SKM-1 treated with dmso at 0.1 percent for 144 hours (cell line): ENCODE results near the gene KRT14.
"Not testable (repeated sequence)": the region's sequence is repeated elsewhere in the genome, so short reads cannot be mapped to it uniquely, and the experiment has no call there.

ENCODE experiments used
- DNase-seq: peaks from one replicate; lab custom pipeline; 2025; ENCODE audit not compliant: unreplicated experiment; lab: John Stamatoyannopoulos, UW

The KRT14 gene

DNA sequence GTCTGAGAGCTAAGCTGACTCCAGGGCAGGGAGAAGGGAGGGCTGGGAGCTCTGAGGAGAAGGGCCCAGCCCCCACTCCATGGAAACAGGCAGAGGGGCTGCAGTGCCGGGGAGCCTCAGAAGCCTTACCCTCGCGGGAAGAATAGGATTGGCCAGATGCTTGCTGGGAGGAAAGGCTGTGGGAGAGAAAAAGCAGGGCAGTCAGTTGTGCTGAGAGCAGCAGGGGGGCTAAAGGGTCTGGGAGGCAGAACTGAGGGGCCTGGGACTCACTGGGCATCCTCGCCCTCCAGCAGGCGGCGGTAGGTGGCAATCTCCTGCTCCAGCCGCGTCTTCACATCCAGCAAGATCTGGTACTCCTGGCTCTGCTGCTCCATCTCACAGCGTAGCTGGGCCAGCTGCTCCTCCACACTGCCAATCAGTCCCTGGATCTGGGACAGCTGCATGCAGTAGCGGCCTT is 23.4 kb upstream of the KRT14 start:
- not testable (repeated sequence) for DNase-seq

GRCh38 chr17:41606930-41607329 is 20.2 kb upstream of the KRT14 start:
- not testable (repeated sequence) for DNase-seq

DNA sequence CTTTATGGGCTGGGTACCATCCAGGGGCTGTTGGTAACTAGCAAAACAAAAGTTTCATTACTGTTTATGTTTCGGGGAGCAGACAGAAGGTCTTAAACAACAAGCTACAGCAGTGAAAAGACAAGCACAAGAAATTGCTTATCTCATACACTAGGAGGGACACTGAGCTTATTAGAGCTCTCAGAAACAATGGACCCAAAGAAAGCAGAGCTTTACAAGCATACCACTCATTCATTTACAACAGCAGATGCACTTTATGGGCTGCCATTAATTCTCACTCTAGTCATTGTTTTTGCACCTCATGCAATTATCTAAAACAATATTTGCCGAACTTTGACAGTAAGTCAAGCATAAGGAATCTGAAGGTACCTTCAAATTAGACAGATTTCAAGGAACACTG is 15.8 kb upstream of the KRT14 start:
- DNase-seq, result no peak

DNA sequence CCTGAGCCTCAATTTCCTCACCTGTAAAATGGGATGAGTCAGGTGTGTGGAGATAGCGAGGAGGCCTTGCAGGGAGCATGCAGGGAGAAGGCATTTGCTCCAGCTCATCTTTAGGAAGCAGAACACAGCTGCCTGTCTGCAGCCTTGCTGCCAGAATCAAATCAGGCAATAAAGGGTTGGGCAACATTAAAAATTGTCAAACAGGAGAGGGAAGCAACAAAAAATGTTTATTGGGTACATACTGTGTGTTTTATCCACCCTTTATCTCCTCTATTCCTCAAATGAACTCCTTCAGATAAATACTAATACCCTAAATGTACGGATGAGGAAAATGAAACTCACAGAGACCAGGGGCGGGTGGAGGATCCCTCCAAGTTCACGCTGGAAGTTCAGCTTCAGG is 13.6 kb upstream of the KRT14 start:
- DNase-seq, result no peak

DNA sequence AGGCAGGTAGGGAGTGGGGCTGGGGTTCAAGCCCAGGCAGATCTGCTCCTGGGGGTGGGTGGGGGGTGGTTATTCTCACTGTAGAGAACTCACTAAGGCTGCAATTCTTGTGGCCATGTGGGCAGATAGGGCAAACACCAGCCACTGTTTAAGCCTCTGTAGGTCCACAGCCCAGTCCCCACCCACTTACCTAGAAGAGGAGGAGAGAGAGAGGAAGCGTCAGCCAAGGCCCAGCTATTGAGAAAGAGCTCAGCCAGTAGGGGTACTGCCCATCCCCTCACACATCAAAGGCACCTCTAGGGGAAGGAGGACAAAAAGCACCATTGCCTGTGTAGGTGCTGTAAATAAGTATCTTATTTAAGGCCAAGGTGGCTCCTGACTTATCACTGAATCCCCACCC is 13.0 kb upstream of the KRT14 start:
- DNase-seq, result no peak

GRCh38 chr17:41595585-41595984 is 8.9 kb upstream of the KRT14 start:
- DNase-seq, result no peak

DNA sequence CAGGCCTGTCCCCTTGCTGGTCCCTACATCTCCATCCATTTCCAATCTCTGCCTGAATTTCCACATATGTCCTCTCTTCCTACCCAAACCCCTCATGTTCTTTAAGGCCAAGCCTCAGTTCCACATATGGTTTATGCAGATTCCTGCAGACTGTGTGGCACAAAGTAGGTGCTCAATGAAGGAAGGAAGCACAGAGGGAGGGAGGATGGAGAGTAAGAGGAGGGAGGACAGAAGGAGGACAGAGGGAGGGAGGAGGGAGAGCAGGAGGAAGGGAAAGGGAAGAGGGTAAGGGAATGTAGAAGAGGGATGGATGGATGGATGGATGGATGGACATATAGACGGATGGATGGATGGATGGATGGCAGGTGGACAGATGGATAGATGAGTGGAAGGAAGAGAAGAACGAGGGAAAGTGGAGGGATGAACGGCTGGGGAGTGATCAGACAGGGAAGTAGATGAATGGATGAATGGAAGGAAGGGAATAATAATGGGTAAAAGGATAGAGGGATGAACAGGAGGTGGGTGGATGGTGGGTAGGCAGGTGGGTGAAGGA is 7.7 kb upstream of the KRT14 start:
- no peak for DNase-seq

- no peak for DNase-seq
These were observed 6.7 kb upstream of the KRT14 start for GRCh38 chr17:41593306-41593981.

GRCh38 chr17:41592601-41593305 is 6.1 kb upstream of the KRT14 start:
- no peak for DNase-seq

DNA sequence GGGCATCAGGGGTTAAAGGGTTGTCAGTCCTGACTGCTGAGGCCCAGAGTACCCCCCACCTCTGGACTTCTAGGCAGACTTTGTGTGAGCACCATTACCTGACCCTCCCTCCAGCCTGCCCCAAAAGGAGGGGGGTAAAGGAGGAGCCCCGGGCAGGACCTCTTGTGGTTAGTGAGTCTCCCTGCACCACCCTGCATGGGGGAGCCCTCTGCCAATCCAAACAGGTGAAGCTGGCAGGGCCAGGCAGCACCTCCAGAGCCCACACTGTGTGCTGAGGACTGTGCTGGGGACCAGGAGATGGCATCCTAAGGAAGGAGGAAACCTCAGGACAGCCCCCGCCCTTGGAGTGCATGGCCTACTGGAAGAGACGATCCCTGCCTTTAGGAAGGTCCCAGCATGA is 2.6 kb upstream of the KRT14 start:
- DNase-seq, result no peak

DNA sequence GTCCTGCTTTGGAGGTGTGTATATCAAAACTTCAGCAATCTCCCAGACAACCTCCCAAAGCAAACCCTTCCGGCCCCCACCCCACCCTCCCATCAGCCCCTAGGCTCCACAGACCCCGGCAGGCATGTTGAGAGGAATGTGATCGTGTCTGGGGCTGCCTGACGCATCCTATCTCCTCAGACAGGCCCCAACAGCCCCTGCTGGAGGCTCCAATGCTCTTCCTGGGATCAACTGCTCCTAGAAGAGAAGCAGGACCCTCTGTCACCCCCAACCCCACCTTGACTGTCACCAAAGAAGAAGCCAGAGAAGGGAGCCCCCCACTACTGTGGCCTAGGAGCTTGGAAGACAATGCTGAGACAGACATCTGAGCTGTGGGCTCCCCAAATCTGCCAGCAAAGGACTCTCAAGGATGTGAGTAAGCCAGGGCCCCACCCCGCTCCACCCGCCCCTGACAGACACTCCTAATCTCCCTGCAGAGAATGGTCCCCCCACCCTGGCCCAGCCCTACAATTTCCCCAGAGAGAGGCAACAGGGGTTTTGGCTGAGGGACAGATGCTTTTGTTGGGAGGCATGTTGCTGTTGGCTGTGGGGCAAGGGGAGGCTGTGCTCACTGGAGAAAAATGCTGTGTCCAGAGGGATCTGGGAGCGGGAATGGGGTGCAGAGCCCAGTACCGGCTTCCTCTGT is 1.6 kb upstream of the KRT14 start:
- DNase-seq, result no peak

DNA sequence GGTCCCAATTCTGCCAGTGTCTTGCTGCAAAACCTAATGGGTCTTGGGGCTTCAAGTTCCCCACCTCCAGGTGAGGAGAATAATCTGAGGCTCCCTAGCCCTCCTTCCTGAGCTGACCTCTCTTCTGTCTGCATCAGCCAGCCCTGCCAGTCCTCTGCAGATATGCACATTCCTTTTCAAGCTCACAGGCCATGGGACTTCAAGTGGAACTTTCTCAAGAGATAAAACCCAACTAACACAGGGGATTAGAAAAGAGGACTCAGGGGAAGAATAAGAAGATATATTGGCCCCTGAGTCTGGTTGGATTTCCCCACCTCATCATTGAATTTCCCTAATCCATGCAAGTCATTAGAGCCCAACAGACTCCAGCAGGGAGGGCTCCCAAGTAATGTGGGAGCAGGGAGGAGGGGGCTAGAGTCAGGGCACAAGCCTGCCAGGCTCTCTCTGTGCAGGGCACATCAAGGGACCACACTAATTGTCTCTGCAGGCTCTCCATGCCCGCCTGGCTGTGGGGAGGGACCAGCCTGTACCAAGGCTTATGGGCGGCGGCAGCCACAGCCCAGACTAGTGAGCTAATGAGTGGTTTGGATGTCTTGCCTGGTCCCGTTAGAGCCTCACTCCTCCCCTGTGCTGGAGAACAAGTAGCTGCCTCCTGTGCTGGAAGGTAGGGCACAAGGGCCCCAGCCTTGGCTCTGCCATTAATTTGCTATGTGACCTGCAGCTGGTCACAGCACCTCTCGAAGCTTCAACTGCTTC is 1.2 kb downstream of the KRT14 start:
- DNase-seq, result no peak

DNA sequence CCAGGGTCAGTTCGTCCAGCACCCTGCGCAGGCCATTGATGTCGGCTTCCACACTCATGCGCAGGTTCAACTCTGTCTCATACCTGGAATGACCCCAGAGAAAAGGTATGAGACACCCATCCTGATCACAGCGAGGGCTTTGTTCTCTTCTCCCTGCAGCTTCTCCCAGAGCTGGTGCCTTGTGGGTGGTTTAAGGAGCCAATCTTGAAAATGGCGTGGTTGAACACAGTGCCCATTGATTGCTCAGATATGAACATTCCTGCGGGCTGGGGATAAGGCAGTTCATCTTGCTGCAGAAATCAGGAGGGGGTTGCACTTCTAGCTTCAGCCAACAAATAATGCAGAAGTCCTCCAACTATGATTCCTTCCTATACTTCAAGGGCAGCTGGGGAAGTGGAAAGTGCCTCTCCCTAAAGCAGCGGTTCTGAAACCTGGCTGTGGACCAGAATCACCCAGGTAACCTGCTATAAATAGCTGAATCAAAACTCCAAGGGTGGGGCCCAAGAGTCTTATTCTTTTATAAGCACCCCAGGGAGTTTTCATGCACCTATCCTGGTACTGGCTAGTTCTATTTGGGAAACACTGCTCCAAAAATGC is 2.3 kb downstream of the KRT14 start:
- not testable (repeated sequence) for DNase-seq

DNA sequence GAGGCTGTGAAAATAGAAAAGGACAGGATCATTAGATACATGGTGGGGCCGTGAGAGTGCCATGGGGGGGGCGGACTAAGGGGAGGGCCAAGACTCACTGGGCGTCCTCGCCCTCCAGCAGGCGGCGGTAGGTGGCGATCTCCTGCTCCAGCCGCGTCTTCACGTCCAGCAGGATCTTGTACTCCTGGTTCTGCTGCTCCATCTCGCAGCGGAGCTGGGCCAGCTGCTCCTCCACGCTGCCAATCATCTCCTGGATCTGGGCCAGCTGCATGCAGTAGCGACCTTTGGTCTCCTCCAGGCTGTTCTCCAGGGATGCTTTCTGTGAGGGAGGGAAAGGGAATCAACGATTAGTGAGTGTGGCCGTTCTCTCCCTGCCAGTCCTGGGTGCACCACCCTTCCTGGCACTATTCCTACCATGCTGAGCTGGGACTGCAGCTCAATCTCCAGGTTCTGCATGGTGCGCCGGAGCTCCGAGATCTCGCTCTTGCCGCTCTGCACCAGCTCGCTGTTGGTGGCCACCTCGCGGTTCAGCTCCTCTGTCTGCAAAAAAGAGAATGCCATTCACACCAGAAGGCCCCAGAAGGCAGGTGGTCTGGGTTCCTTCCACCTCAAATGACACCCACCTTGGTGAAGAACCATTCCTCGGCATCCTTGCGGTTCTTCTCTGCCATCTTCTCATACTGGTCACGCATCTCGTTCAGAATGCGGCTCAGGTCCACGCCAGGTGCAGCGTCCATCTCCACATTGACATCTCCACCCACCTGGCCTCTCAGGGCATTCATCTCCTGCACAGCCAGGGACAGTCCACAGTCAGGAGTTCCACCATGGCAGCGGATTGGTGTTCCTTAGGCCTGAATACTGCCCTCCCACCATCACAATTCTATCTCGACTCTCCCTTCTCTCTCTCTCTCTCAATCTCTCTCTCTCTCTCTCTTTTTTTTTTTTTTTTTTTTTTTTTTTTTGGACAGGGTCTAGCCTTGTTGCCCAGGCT is 3.3 kb downstream of the KRT14 start:
- DNase-seq, result no peak

DNA sequence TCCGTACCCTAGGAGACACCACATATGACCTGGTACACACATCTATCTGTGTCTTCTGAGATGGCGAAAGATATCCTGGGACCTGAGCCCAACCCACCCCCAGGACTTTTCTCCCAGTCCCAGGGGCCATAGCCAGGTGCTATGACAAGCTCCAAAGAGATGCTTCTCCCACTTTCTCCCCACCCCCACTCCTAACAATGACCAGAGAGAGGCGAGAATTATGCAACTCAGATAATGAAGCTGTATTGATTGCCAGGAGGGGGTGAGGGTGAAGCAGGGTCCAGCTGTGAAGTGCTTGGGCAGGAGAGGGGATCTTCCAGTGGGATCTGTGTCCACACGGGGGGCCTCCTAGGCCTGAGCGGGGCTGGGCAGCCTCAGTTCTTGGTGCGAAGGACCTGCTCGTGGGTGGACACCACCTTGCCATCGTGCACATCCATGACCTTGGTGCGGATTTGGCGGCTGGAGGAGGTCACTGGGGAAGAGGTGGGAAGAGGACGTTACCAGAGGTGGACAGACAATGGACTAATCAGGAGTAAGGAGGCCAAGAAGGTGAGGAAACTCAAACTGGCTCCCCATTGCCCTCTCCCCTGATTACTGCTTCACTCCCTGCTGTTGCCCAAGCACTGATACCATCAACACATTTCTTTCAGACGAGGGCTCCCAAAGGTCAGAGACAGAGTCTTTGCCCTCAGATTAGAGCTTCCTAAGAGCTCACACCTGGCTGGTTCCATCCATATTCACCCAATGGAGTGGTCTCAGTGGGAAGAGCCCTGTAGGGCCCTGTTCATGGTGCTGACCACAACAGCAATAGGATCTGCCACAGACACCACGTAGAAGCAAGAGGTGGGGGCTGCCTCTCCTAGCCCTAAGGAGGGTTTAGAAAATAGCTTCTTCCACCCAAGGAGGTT is 4.4 kb downstream of the KRT14 start:
- DNase-seq, result not testable (repeated sequence)

- DNase-seq, result no peak
These were observed 5.2 kb downstream of the KRT14 start for GRCh38 chr17:41581366-41582060.

DNA sequence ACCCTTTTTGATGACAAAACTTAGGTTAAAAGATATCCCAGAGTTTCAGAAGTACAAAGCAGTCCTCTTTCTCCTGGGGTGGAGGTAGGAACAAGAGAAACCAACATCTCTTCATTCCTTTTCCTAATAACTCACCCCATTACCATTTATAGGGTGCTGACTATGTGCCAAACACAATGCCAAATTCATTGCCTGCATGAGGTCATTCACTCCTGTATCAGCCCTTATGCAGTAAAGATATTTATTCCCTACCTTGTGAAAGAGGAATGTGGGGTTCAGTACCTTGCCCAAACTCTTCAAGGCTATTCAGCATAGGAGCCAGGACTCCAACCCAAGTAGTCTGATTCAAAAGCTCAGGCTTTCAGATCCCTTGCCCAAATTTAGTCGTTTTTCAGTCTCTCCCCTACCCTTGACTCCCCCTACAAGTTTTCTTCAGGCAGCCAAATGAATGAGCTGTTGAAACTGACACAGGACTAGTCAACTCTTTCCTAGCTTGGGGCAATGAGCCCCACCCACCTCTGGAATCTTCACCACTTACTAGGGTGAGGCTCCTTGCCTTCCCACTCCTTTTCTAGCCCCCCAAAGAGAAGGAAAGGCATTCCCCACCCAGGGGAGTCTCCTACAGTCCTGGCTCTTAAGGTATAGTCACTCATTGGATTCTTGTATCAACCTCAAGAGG is 5.9 kb downstream of the KRT14 start:
- DNase-seq, result no peak
